GM04504 (cell line): Measurements from ENCODE around the gene ARID1B.

Experiments used
- DNase-seq: peaks from one replicate; pipeline ENCODE4 v3.0.0-alpha.2; 2012; ENCODE audit warnings: low read depth

Gene ARID1B

DNA sequence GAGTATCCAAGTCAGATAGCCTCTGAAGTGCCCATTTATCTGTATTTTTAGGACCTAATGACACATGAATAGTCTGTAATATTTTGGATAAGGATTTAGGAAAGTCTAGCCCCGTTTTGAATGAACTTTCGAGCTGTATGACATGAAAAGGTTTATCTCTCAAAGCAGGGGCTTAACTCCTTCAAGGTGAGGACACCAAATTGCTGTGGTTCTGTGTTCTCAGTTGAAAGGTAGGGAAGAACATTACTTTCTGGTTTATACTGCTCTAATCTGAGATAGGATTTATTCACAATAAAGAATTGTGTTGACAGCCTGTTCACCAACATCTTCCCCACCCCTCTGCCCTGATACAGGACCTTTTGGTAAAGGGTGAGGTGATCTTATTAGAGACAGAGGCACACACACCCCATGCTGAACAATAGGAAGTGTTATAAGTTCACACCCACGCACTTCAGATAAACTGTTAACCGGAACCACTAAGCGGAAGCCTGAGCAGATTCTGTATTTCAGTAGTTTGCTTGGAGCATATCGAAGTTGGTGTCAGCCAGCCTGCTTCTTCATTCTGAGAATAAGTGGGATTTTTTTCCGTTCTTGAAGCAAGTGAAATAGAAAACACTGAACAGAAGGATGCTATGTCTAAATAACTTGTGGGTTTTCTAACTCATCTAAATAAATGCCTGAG is 322.9 kb downstream of the ARID1B start:
- DNase-seq, result no peak

DNA sequence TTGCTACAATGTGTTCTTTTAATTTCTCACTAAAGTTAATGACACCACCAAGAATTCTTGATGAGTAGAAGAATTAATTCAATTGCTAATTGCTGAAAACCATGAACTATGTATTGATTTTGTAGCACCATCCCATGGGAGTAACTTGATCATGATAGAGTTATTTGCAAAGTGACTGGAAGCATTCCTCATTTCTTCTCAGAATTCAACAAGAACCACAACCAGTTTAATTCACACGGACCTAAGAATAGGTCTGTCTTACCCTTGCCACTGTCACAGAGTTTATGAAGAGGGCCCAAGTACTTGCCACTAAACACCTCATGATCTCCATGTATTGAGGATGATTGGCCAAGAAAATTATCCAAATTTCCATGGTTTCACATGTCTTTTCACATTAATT is 324.0 kb downstream of the ARID1B start:
- DNase-seq, result no peak

DNA sequence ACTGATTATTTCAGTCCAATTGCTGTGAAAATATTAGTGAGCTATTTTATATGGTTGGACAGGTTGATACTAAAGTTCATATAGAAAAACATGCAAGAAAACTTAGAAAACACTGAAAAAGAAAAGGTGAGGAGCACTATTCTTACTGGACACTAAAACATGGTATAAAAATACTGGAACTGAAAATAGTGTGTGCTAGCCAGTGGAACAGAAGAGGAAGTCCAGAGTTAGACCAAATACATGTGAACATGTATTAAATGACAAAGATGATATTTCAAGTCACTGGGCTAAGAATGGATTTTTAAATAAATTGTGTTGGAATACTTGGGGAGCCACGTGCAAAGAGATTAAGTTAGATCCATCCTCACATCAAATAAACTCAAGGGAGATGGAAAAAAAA is 327.6 kb downstream of the ARID1B start:
- DNase-seq, result no peak

DNA sequence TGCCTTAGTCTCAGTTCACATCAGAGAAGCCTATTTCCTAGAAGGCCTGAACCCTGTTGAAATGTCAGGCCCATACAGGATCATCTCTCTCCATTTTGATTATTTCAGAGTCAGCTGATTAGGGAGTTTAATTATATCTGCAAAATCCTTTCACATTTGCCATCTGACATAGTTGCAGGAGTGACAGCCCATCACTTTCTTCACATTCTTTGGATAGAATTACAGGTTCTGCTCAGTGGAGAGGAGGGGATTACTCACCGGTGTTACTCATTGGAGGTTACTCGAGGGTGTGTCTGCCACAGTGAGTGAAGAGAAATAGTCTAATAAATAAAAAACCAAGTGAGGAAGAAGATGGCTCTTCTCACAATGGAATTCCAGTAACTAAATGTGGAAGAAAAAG is 329.3 kb downstream of the ARID1B start:
- no peak for DNase-seq

DNA sequence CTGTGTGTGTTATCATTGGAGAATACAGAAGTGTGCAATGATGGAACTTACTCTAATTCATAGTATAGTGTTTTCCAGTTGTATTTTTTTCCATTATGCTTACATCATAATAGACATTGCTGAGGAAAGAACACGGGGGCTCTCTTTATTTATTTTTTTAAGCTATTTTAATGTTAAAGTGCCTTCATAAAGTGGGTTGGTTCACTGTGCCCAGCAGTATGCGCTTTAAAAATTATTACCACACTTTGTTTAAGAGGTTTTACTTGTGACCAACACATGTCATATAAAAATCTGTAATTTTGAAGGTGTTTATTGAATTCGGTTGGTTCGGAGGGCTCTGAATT is 330.4 kb downstream of the ARID1B start:
- no peak for DNase-seq

DNA sequence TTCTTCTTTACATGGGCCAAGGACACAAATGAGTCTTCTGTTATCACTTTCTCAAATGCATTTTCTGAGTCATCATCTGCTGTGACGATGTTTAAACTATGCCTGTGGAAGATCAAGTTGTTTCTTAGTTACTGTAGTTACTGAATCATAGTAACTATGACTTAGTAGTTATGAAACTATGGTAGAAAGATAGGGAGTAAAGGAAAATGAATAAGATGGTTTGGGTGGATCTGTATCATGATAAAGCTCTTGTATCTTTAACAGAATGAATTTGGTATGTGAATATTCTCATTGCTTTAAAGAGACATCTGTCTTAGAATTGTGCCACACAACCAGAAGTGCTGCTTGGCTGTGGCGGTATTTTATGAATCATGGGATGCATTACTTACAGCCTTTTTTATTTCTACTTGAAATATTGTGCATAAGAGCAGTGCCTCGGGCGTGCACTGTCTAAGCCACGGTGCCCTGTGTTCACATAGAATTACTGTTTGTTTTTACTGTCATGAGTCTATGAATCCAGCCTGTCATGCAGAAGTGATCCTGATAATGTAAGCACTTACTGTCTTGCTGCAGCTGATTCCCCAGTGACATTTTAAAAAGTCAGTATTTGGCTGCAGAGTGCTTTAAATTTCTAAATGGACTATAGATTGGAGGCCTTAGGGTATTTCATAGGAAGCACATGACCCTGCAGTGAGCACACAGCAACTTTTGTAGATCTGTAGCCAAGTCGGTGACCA is 330.9 kb downstream of the ARID1B start:
- peak; percentile 79 for DNase-seq

DNA sequence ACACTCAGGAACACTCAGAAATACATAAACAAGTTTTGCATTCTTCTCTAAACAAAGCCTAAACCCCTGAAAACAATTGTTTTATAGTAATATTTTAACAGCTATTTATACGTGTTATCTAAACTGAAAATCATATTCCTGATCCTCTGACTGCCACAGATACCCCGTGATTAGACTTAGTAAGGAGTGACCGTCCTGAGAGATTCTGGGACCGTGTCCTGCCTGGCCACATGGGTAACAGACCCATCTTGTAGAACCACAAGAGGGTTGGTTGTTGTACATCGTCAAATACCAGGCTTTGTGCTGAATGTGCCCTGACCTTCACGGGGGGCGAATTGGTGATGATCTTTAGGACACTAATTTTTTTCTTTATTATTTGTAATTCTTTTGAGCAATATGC is 331.7 kb downstream of the ARID1B start:
- no peak for DNase-seq

DNA sequence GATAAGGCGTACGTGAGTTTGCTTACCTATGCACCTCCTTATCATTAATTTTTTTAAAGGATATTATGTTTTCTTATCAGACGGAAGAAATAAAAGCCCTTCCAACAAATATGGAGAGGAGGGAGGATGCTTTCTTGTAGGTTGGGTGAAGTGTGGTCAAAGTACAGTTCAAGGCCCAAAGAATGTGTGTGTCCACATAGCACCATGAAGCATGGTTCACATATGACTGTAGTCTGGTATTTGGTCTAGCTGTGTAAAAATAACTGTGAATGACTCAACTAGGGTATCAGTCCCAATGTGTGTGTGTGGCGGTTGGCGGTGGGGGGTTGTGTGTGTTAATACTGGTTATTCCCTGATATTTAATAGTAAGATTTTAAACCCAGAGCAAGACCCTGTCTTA is 333.4 kb downstream of the ARID1B start:
- DNase-seq, result no peak

DNA sequence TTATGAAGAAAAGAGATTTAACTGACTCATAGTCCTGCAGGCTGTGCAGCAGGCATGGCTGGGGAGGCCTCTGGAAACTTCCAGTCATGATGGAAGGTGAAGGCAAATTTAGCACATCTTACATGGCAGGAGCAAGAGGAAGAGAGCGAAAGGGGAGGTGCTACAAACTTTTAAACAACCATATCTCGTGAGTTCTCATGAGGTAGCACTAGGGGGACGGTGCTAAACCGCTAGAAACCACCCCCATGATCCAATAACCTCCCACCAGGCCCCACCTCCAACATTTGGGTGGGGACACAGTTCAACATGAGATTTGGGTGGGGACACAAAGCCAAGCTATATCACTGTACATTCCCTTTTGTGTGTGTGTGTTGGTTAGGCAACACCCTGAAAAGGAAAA is 336.2 kb downstream of the ARID1B start:
- DNase-seq, result no peak

DNA sequence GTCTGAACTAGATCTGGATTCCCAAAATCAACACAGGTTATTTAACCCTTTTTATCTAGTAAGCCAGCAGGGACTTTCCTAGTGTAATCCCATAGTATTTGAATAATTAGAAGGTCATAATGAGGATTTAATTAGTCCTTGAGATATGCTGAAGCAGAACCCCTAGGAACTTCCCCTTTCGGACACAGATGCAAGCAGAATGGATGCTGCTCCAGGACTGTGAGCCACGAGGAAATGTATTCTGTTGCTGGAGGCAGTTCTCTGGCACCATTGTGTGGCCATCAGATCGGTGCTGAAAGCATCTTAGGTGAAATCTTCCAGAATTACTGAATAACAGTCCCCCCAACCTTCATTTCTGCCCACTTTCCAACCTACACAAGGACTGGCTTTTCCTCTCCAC is 339.2 kb downstream of the ARID1B start:
- no peak for DNase-seq

DNA sequence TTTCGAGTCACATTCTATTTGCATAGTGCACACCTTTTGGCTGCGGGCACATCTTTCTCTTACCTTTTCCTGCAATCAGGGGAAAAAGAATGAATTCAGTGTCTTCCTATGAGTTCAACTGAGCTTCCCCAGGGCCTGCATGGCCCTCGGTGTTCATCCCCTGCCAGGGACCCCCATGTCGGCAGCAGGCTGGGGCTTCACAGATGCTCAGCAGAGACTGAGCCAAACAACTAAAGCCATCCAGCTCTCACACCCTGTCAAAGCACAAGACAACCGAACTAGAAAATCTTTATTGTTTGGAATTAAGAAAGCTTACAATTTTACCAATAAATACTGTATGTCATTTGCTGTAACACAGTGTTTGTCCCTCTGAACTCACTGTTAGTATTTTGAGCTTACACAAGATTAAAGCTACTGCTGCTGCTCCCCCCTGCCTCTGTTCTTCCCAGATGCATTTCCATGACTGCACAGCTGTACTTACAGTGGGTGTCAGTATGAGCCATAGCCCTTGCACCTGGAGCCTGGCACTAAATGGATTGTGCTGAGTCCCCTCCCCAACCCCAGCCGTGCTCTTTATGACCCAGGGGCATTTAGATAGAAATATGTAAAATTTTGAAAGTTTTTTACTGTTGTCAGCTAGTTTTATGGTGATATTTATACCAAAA is 340.4 kb downstream of the ARID1B start:
- DNase-seq, result no peak

DNA sequence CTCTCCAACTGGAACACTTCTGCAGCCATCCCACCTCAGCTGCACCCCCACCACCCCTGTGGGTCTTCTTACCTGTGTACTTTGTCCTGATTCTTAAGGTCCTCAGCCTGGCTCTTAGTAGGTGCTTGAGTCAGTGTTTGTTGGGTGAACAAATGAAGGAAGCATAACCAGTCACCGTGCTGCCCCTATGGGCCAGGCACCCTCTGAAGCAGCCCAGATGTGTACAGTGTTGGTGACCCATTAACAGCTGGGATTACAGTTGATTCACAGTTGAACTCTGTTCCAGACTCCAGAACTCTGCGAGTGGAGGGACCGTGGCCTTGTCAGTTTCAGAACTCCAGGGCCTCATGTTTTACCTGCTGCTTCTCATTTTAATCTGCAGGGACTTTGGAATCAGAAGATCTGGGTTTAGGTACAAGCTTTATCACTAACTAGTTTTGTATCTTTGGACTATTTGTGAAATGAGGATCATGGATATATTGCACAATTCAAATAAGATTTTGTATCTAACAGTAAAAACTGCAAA is 342.4 kb downstream of the ARID1B start:
- no peak for DNase-seq

DNA sequence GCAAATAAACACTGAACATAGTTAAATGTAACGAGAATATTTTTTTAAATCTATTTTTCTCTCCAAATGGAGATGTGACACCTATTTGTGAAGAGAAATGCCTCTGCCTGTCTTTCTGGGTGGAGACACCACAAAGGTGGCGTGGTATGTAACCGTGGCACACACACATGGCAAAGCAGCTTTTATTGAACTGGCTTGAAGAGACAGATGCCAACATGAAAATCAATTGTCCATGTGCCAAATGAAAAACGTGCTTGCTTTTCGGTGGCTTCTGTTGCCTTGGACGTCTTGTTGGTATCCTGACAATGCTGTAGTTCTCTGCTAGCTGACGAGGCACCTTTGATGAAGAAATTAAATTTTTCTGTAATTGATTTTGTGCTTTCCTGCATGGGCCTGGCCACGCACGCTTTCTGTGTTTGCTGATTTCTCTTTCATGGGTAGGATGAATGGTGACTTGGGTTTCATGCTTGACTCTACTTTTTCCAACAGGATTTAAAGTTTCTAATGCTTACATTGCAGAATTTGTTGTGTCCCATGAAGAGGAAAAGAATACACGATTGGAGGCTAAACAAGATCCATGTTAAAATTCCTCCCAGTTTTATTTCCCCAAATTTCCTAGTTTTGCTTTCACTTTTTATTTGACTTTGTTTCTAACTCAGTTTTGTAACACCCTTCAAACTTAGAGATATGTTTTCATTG is 343.5 kb downstream of the ARID1B start:
- DNase-seq, result no peak

DNA sequence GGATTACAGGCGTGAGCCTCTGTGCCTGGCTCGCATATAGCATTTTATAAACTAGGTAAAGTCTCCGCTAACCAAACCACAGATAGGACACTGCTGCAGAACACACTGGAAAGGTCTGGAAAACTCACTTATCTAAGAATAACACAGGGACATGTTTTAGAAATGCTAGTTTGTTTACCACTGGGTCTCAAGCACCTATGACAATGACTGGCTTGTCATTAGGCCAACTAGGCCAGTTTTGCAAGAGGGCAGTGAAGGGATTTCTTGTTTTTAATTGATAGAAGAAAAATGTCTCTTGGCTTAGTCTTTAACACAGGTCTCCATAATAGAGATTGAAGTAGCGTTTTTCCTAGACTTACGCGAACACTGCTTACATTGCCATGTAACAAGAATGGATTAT is 344.7 kb downstream of the ARID1B start:
- DNase-seq, result no peak

DNA sequence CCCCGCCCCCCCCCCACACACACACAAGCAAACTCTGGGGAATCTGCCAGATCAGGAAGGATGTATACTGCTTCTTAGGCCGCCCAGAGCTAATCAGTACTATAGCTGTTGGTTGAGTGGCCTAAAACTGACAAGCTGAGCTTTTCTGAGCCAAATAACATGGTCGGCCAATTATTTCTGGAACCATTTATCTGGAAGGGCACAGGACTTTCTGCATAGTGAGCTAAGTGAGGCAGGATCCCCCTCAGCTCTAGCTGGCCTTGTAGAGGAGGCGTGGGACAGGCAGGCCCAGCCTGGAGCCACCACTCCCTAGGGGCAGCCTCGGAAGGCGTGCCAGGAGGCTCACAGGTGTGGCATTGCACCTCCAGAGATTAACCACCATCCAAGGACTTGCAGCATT is 346.1 kb downstream of the ARID1B start:
- DNase-seq, result no peak

DNA sequence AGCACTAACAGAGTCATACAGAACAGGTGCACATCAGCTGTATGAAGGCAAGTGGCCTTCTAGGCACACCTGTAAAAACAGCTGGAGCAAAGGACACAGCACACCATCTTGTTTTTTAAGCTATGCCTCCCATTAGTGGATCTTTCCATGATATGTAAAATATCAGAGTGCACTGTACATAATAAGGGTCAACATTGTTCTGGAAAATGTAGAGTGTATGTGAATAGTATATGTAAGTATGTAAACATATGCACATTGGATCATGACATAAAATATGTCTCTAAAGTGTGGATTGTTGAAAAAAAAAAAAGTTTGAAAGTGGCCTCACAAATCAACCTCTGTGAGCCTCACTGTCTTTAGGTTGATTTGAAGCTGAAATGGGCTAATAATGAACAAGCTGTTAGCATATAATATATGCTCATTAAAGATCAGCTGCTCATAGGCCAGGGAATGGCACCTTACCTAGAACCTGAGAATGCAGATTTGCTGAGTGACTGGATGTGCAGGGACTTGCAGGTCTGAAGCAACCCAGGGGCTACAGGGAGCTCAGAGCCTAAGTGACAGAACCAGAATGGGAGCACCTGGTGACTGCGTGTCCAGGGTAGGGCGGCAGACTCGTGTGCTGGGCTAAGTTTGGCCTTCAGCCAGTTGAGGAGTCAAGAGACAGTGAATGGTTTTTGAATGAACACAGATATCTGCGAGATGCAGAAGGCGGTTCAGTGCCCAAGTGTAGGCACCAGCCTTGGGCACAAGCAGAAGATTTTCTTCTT is 347.5 kb downstream of the ARID1B start:
- no peak for DNase-seq

DNA sequence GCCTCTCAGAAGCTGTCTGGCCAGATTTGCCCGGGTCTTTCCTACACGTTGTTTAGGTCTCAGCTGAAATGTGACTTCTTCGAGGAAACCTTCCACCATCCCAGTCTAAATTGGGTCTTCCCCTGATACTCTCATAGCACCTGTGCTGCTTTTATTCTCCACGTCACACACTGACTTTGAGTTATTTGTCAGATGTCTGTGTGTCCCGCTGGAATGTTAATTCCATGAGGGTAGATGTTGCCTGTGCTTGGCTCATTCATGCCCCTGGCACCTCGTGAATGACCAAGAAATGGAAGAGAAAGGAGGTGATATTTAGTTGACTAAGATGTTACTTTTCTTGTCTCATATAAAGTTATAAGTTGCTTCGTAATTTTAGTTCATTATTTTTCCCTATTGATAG is 348.4 kb downstream of the ARID1B start:
- DNase-seq, result no peak

DNA sequence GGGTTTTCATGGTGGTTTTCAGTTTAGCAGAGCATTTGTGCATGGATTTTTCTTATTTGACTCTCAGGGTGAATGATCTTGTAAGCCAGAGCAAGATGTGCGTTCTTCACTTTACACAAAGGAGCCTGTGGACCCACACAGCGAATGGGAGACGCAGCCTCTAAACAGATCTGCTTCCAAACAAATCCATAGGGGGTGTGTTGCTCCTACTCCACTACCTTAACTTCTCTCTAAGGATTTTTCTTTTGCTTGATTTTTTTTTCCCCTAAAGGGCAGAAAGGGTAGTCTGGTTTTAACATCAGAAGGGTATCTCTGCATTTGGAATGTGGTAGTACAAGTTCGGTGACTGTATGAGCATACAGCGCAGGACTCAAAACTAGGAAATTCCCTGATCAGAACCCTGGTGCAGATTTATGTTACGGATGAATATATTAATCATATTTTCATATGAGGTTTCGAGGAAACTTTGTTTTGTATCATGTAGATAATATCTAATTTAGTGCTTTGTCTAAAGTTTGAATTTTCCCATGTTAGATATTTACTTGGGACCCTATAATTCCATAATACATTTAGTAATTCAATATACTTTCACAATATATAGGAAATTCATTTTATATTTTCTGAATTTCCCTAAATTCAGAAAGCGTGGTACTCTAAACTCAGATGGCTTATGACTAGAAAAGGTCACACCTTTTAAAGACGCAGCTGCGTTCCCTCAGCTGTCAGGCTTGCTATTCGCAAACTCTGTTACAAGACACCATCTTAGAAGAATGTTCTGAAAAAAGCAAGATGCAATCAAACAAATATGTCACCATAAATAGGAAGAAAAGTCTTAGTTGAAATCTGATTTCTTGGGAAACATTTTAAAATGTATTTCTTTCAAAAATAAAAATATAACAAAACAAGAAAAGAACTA is 349.3 kb downstream of the ARID1B start:
- DNase-seq, result no peak

DNA sequence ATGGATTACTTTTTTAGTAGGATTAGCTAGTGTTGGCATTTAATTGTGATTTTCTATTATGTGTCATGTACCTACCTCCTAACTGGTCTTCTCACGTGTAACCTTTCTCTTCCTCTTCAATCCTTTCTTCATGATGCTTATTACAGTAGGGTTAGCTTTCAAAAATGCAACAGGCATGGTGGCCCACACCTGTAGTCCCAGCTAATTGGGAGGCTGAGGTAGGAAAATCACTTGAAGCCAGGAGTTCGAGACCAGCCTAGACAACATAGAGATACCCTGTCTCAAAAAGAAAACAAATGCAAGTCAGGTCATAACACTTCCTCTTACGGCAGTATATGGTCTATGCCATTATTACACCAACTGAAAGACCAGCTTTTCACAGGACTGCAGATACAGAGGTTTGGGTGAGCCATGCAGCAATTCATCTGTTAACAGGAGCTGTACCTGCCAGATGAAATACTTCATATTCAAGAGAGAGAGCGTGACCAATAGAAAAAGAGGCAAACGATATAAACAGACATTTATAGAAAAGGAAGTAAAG is 351.1 kb downstream of the ARID1B start:
- no peak for DNase-seq

DNA sequence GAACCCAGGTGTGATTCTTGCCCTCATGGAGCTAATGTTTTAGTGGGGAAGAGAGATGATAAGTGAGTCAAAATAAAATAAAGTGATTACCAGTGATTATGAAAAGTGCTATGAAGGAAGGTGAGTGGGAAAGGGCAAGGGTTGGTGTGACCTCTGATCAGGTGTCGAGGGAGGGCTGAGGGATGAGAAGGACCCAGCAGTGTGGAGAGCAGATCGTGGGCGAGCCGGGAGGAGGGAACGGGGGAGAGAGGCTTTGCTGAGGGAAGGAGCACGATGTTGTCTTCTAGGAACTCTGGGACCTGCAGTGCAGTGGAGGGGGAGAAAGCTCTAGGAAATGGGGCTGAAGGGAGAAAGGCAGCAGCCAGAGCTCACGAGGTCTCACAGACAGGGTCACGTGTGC is 354.1 kb downstream of the ARID1B start:
- DNase-seq, result no peak

DNA sequence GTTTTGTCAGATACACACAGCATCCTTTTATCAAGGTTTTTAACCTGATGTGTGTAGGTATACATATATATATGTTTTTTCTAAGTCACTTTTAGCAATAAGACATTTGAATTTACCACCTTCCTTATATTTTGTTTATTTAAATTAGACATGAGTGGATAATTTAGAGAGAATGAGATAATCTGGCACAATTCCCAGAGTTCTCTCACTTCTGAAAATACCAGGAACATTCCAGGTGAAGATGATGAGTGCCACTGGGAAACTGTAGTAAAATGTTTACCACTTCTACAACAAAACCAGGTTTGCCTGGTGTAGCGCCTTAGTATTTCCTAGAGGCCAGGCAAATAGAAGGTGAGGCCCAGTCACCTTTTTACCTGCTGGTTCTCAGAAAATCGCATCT is 356.7 kb downstream of the ARID1B start:
- no peak for DNase-seq
